ENCODE measurements around the gene MED16. TPM values are rescaled to one million over a fixed set of nuclear protein-coding genes. Genes with fewer than 3 reads are reported as not detected.
"Not testable (repeated sequence)": the region's sequence is repeated elsewhere in the genome, so short reads cannot be mapped to it uniquely, and the experiment has no call there.

The MED16 gene
- total RNA-seq, 1 experiment from 2014 or later = 22.4 TPM

DNA sequence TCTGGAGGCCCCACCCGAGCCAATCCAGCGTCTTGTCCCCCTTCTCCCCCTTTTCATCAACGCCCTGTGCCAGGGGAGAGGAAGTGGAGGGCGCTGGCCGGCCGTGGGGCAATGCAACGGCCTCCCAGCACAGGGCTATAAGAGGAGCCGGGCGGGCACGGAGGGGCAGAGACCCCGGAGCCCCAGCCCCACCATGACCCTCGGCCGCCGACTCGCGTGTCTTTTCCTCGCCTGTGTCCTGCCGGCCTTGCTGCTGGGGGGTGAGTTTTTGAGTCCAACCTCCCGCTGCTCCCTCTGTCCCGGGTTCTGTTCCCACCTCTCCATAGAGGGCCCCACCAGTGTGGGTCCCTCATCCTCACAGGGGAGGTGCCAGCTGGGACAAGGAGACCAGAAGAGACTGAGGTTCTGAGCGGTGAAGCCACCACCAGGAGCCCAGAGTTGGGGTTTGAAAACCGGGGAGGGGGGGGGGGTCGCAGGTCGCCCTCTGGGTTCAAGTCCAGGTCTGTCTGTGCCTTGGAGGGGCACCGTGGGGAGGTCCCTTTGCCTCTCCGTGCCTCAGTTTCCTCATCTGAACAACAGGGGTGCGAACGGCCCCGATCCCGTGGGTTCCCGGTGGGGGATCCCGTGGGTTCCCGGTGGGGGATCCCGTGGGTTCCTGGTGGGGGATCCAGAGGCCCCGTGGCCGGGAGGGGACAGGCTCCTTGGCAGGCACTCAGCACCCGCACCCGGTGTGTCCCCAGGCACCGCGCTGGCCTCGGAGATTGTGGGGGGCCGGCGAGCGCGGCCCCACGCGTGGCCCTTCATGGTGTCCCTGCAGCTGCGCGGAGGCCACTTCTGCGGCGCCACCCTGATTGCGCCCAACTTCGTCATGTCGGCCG, 40.6 kb downstream of the MED16 start, which contains the start of gene ELANE:
TSS of gene ELANE (plus strand) at position 168 of the 878 bp plus-strand sequence. CDS start at position 194, 26 bp downstream.
- CTCF ChIA-PET = no interaction called here
- Mint-ChIP-seq H3K4me3 (ENCODE audit: low read depth, unreplicated experiment) (no peak within 1 kb of the TSS), H3K27me3 (ENCODE audit: unreplicated experiment) (peaks cover 24% of the 10 kb centered on the region), H3K27ac (ENCODE audit: unreplicated experiment) (no peak within 1 kb of the TSS), H3K9me3 (ENCODE audit: low read depth, unreplicated experiment) (no peaks in the 10 kb centered on the region), H3K36me3 (ENCODE audit: insufficient read depth, unreplicated experiment) (no peaks in the 10 kb centered on the region), H3K4me1 (ENCODE audit: low read depth, unreplicated experiment) (peaks cover 4% of the 10 kb centered on the region)
- no TSS peak for BruUV-seq (replicated peaks)
- intact Hi-C loops (cut with micrococcal nuclease; ENCODE audit: unreplicated experiment) = no loop called here
- DNase-seq = no peak
- TF ChIP-seq, protein P1, sequence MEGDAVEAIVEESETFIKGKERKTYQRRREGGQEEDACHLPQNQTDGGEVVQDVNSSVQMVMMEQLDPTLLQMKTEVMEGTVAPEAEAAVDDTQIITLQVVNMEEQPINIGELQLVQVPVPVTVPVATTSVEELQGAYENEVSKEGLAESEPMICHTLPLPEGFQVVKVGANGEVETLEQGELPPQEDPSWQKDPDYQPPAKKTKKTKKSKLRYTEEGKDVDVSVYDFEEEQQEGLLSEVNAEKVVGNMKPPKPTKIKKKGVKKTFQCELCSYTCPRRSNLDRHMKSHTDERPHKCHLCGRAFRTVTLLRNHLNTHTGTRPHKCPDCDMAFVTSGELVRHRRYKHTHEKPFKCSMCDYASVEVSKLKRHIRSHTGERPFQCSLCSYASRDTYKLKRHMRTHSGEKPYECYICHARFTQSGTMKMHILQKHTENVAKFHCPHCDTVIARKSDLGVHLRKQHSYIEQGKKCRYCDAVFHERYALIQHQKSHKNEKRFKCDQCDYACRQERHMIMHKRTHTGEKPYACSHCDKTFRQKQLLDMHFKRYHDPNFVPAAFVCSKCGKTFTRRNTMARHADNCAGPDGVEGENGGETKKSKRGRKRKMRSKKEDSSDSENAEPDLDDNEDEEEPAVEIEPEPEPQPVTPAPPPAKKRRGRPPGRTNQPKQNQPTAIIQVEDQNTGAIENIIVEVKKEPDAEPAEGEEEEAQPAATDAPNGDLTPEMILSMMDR (IDR thresholded peaks at IDR 0.05; ENCODE audit: unreplicated experiment) = no peak

DNA sequence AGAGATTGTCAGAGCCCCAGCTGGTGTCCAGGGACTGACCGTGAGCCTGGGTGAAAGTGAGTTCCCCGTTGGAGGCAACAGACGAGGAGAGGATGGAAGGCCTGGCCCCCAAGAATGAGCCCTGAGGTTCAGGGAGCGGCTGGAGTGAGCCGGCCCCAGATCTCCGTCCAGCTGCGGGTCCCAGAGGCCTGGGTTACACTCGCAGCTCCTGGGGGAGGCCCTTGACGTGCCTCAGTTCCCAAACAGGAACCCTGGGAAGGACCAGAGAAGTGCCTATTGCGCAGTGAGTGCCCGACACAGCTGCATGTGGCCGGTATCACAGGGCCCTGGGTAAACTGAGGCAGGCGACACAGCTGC, 42.0 kb downstream of the MED16 start:
- no peak overlapping the region for H3K4me3 Mint-ChIP-seq (ENCODE audit: low read depth, unreplicated experiment)
- intact Hi-C loops (cut with micrococcal nuclease; ENCODE audit: unreplicated experiment) = no loop called here
- H3K4me1 Mint-ChIP-seq (ENCODE audit: low read depth, unreplicated experiment) = peaks cover 9% of the 10 kb centered on the region
- CTCF ChIA-PET = interaction anchor here (1.5 kb wide), 1 partner anchor 8 kb away, joined by 4 read pairs; the partner anchor contains the start of gene CFD
- H3K27me3 Mint-ChIP-seq (ENCODE audit: unreplicated experiment) = peaks cover 38% of the 10 kb centered on the region
- DNase-seq = no peak
- H3K9me3 Mint-ChIP-seq (ENCODE audit: low read depth, unreplicated experiment) = no peaks in the 10 kb centered on the region
- no peak overlapping the region for H3K27ac Mint-ChIP-seq (ENCODE audit: unreplicated experiment)
- TF ChIP-seq, protein P1 (IDR thresholded peaks at IDR 0.05; ENCODE audit: unreplicated experiment) = no peak
- H3K36me3 Mint-ChIP-seq (ENCODE audit: insufficient read depth, unreplicated experiment) = no peaks in the 10 kb centered on the region
- BruUV-seq (replicated peaks) = no TSS peak

DNA sequence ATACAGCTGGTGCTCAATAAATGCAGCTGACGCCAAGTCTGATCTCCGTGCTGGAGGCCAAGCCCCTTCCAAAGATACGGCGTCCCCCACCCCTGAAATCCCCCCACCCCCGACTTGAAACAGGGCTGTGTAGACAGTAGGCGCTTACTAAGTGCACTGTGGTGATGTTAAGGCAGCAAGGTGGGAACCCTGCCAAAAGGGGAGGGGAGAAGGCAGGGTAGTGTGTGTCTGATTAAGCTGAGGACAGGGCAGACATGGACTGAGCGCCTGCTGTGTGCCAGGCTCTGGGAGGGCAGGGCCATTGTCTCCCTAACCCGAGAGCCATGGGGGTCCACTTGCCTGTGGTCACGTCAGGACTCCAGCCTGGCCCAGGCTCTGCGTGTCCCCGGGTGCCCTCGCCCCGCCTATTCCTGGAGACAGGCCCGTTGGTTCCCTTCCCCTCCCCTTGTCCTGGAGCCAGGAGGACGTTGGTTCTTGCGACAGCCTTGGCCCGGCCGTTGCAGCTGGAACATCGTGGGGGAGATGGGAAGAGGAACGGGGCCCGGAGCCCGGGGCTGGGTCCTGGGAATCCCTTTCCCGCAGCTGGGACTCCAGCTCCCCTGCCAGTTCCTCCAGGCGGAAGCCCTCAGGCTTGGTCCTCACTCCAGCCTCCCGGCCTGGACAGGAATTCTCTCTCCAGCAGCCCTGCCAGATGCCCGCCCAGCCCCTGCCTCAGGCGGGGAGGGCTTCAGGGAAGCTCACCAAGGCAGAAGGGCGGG, 42.6 kb downstream of the MED16 start:
- Mint-ChIP-seq H3K4me1 (ENCODE audit: low read depth, unreplicated experiment) (peaks cover 9% of the 10 kb centered on the region), H3K27ac (ENCODE audit: unreplicated experiment) (no peak overlapping the region), H3K9me3 (ENCODE audit: low read depth, unreplicated experiment) (no peaks in the 10 kb centered on the region), H3K4me3 (ENCODE audit: low read depth, unreplicated experiment) (no peak overlapping the region), H3K27me3 (ENCODE audit: unreplicated experiment) (peaks cover 44% of the 10 kb centered on the region), H3K36me3 (ENCODE audit: insufficient read depth, unreplicated experiment) (no peaks in the 10 kb centered on the region)
- BruUV-seq (replicated peaks) = no TSS peak
- TF ChIP-seq, protein P1 (IDR thresholded peaks at IDR 0.05; ENCODE audit: unreplicated experiment) = no peak
- DNase-seq = peak; percentile 56
- CTCF ChIA-PET = interaction anchor here (0.6 to 1.5 kb wide), 2 partner anchors 9 to 173 kb away, joined by 3 to 4 read pairs; partner anchors contain the start of gene CFD
- intact Hi-C loops (cut with micrococcal nuclease; ENCODE audit: unreplicated experiment) = no loop called here

DNA sequence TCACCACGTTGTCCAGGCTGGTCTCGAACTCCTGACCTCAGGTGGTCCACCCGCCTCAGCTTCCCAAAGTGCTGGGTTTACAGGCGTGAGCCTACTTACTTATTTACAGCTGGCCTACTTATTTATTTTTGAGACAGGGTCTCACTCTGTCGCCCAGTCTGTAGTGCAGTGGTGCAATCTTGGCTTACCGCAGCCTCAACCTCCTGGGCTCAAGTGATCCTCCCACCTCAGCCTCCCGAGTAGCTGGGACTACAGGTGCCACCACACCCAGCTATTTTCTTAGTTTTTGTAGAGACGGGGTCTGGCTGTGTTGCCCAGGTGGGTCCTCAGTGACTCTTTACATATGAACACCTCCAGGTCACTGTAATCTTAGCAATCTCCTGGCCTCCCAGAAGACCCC, 43.8 kb downstream of the MED16 start:
- intact Hi-C loops (cut with micrococcal nuclease; ENCODE audit: unreplicated experiment); H3K9me3 Mint-ChIP-seq (ENCODE audit: low read depth, unreplicated experiment); H3K36me3 Mint-ChIP-seq (ENCODE audit: insufficient read depth, unreplicated experiment); H3K4me3 Mint-ChIP-seq (ENCODE audit: low read depth, unreplicated experiment); DNase-seq; H3K27ac Mint-ChIP-seq (ENCODE audit: unreplicated experiment); BruUV-seq (replicated peaks); H3K4me1 Mint-ChIP-seq (ENCODE audit: low read depth, unreplicated experiment): not testable (repeated sequence)
- peaks cover 56% of the 10 kb centered on the region for H3K27me3 Mint-ChIP-seq (ENCODE audit: unreplicated experiment)
- CTCF ChIA-PET = interaction anchor here (1.5 kb wide), 1 partner anchor 10 kb away, joined by 4 read pairs; the partner anchor contains the start of gene CFD

Data from Calu3 (cell line).